ENCODE measurements around the gene AOX1. TPM values are rescaled to one million over a fixed set of nuclear protein-coding genes. Genes with fewer than 3 reads are reported as not detected.

Gene AOX1
- total and polyA plus RNA-seq, 9 of the 15 experiments (the other 6 are each of a cell fraction or from before 2014, with no cell fraction given) = 0.10 to 0.55 (median 0.20) TPM; not detected in 6

- 0% methylated on average over 5 of the region's 5 CpGs for WGBS (ENCODE audit: insufficient coverage, low coverage, missing lambda C conversion rate)
- Histone ChIP-seq H3K9me3 (replicated peaks; ENCODE audit: control insufficient read depth, insufficient read depth, low read depth, low read length) (no peaks in the 10 kb centered on the region), H3K4me1 (replicated peaks in 1 of 2; ENCODE audit: control insufficient read depth in 2 of 2, insufficient read depth in 2 of 2, low read length in 2 of 2) (no peaks in the 10 kb centered on the region), H3K27ac (ENCODE audit: extremely low read depth, low read depth, low read length) (no peak overlapping the region), H4K20me1 (replicated peaks; ENCODE audit: control insufficient read depth, insufficient read depth, low read length) (no peaks in the 10 kb centered on the region), H3K9me1 (ENCODE audit: control insufficient read depth, insufficient read depth, low read length) (no peaks in the 10 kb centered on the region), H3K79me2 (ENCODE audit: control insufficient read depth, insufficient read depth, low read length) (no peaks in the 10 kb centered on the region), H3K27me3 (ENCODE audit: control insufficient read depth in 2 of 2, insufficient read depth in 2 of 2, low read length in 2 of 2) (peaks cover 4 to 18% of the 10 kb centered on the region in 2 experiments; a peak in 3 of 5 replicates), H3K4me2 (ENCODE audit: insufficient read depth, low read length) (no peak overlapping the region), H2AFZ (ENCODE audit: low read depth, low read length) (no peak overlapping the region), H3K36me3 (ENCODE audit: control insufficient read depth, insufficient read depth, low read length) (no peaks in the 10 kb centered on the region), H3K4me3 (no peak overlapping the region), H3K9ac (ENCODE audit: insufficient read depth in 1 of 2, low read depth in 2 of 2, low read length in 2 of 2) (no peak overlapping the region)
- no peak for DNase-seq (ENCODE audit: extremely low read depth in 1 of 4, low spot score in 3 of 4)
- POLR2A ChIA-PET = no interaction called here
- no TSS peak for BruUV-seq (replicated peaks)
- in situ Hi-C loops (cut with MboI) = no loop called here
- CTCF ChIA-PET (ENCODE audit: low intra/inter-chr PET ratio) = no interaction called here
- ATAC-seq = no peak
- FAIRE-seq = no peak
- intact Hi-C loops (cut with micrococcal nuclease) = no loop called here
- TF ChIP-seq ZBTB17 (CRISPR knock-in tag; IDR thresholded peaks at IDR 0.05) (no peak), ZBTB40 (IDR thresholded peaks at IDR 0.05) (no peak), ZBTB40 (CRISPR knock-in tag; IDR thresholded peaks at IDR 0.05) (no peak), ZNF551 (CRISPR knock-in tag; IDR thresholded peaks at IDR 0.05) (no peak), ERF (CRISPR knock-in tag; IDR thresholded peaks at IDR 0.05) (no peak), SNRNP70 (optimal IDR thresholded peaks at IDR 0.05; ENCODE audit: low read depth, low read length) (no peak), FOXA3 (CRISPR knock-in tag; conservative IDR thresholded peaks at IDR 0.05 in 1 of 2, IDR thresholded peaks at IDR 0.05 in 1 of 2) (no peak), TEAD2 (tag; IDR thresholded peaks at IDR 0.05) (no peak), HNRNPUL1 (IDR thresholded peaks at IDR 0.05; ENCODE audit: low read length) (no peak), ZNF644 (tag; IDR thresholded peaks at IDR 0.05; ENCODE audit: low read depth) (no peak)
- TF ChIP-seq, protein P1, sequence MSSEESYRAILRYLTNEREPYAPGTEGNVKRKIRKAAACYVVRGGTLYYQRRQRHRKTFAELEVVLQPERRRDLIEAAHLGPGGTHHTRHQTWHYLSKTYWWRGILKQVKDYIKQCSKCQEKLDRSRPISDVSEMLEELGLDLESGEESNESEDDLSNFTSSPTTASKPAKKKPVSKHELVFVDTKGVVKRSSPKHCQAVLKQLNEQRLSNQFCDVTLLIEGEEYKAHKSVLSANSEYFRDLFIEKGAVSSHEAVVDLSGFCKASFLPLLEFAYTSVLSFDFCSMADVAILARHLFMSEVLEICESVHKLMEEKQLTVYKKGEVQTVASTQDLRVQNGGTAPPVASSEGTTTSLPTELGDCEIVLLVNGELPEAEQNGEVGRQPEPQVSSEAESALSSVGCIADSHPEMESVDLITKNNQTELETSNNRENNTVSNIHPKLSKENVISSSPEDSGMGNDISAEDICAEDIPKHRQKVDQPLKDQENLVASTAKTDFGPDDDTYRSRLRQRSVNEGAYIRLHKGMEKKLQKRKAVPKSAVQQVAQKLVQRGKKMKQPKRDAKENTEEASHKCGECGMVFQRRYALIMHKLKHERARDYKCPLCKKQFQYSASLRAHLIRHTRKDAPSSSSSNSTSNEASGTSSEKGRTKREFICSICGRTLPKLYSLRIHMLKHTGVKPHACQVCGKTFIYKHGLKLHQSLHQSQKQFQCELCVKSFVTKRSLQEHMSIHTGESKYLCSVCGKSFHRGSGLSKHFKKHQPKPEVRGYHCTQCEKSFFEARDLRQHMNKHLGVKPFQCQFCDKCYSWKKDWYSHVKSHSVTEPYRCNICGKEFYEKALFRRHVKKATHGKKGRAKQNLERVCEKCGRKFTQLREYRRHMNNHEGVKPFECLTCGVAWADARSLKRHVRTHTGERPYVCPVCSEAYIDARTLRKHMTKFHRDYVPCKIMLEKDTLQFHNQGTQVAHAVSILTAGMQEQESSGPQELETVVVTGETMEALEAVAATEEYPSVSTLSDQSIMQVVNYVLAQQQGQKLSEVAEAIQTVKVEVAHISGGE (CRISPR knock-in tag; IDR thresholded peaks at IDR 0.05) = no peak
These were observed 93.7 kb downstream of the AOX1 start for GRCh38 chr2:200679535-200679934.

All from K562 (cell line).